WERI-Rb-1 (cell line): ENCODE results near the gene ZSWIM2.

Source experiments
- DNase-seq: peaks from one replicate; pipeline ENCODE4 v3.0.0-alpha.2; 2020
- H3K27ac ChIP-seq: fragments of 250-450 bp; sonication (Bioruptor Pico); 2 replicates; pipeline ENCODE4 v1.5.1; 2020; ENCODE audit warnings: mild to moderate bottlenecking, moderate library complexity
- H3K27me3 ChIP-seq: fragments of 250-450 bp; sonication (Bioruptor Pico); 2 replicates; pipeline ENCODE4 v1.5.1; 2021; ENCODE audit warnings: mild to moderate bottlenecking, low read depth, moderate library complexity; ENCODE audit not compliant: insufficient read depth, severe bottlenecking
- H3K36me3 ChIP-seq: fragments of 250-450 bp; sonication (Bioruptor Pico); 2 replicates; pipeline ENCODE4 v1.5.1; 2020; ENCODE audit warnings: mild to moderate bottlenecking, moderate library complexity
- H3K4me3 ChIP-seq: 2 replicates; pipeline ENCODE4 v1.5.1; 2011; ENCODE audit warnings: low read depth, mild to moderate bottlenecking, control low read depth, low read length
- H3K9me3 ChIP-seq: fragments of 250-450 bp; sonication (Bioruptor Pico); 2 replicates; pipeline ENCODE4 v1.5.1; 2021; ENCODE audit warnings: mild to moderate bottlenecking, moderate library complexity; ENCODE audit not compliant: severe bottlenecking
- CTCF ChIP-seq: IDR thresholded peaks from 2 replicates; pipeline ENCODE4 v1.5.1; 2011; ENCODE audit warnings: low read depth, mild to moderate bottlenecking, control low read depth, inconsistent platforms, low read length

The ZSWIM2 gene

DNA sequence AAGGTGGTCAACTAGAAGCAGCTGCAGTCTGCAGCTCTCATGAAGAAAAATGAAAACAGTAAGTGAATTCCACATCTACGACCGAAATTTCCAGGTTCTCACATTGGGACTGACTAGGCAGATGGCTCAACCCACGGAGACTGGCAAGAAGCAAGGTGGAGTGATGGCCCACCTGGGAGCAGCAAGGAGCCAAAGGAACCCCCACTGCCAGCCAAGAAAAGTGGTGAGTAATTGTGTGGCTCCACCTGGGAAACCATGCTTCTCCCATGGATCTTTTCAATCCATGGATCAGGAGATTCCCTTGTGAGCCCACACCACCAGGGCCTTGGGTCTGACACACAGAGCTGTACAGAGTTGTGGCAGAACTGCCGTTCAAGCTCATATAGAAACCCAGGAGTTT lies 64.0 kb downstream of the ZSWIM2 start:
- H3K36me3 ChIP-seq, result no peaks in the 10 kb centered on the region
- TF ChIP-seq CTCF, result no peak
- H3K27me3 ChIP-seq, result no peaks in the 10 kb centered on the region
- H3K27ac ChIP-seq, result no peak overlapping the region
- no peak for DNase-seq
- no peak overlapping the region for H3K4me3 ChIP-seq
- H3K9me3 ChIP-seq, result no peaks in the 10 kb centered on the region

GRCh38 chr2:186783254-186783653 lies 65.7 kb downstream of the ZSWIM2 start:
- Histone ChIP-seq H3K36me3 (no peaks in the 10 kb centered on the region), H3K9me3 (no peaks in the 10 kb centered on the region), H3K27me3 (no peaks in the 10 kb centered on the region), H3K4me3 (no peak overlapping the region), H3K27ac (no peak overlapping the region)
- no peak for DNase-seq
- no peak for TF ChIP-seq CTCF

GRCh38 chr2:186780701-186781316 lies 68.2 kb downstream of the ZSWIM2 start:
- H3K4me3 ChIP-seq, result no peak overlapping the region
- H3K36me3 ChIP-seq, result no peaks in the 10 kb centered on the region
- H3K27ac ChIP-seq, result no peak overlapping the region
- H3K27me3 ChIP-seq, result no peaks in the 10 kb centered on the region
- no peaks in the 10 kb centered on the region for H3K9me3 ChIP-seq
- peak; percentile 50 for TF ChIP-seq CTCF
- peak; percentile 45 for DNase-seq
